Lower lobe of right lung (tissue), 2 donors: Measurements from ENCODE around the gene MED22. TPM values are rescaled to one million over a fixed set of nuclear protein-coding genes. Genes with fewer than 3 reads are reported as not detected.

Experiments used
- ATAC-seq, 2 donors: fragments of 200-7000 bp; cut with Tn5 transposase; one replicate each; pipeline ENCODE4 v1.9.1; 2020 to 2022; ENCODE audit warnings: mild to moderate bottlenecking in 2 of 2, moderate library complexity in 2 of 2
- DNase-seq: peaks from one replicate; pipeline ENCODE4 v3.0.0-alpha.2; 2020
- H3K27ac ChIP-seq: fragments of 200-600 bp; one replicate; pipeline ENCODE4 v1.8.0; 2022
- H3K27me3 ChIP-seq: fragments of 200-600 bp; one replicate; pipeline ENCODE4 v1.8.0; 2022; ENCODE audit warnings: low read depth
- H3K36me3 ChIP-seq: fragments of 200-600 bp; one replicate; pipeline ENCODE4 v1.8.0; 2022; ENCODE audit warnings: mild to moderate bottlenecking
- H3K4me1 ChIP-seq: fragments of 200-600 bp; one replicate; pipeline ENCODE4 v1.8.0; 2022
- H3K4me3 ChIP-seq: fragments of 200-600 bp; one replicate; pipeline ENCODE4 v1.8.0; 2022; ENCODE audit warnings: mild to moderate bottlenecking
- H3K9me3 ChIP-seq: fragments of 200-600 bp; one replicate; pipeline ENCODE4 v1.8.0; 2022
- CTCF ChIP-seq: fragments of 200-600 bp; IDR thresholded peaks from one replicate; pipeline ENCODE4 v1.8.0; 2022; ENCODE audit warnings: antibody characterized with exemption, mild to moderate bottlenecking
- intact Hi-C: fragments of 100-400 bp; cut with DNase I; formaldehyde crosslinking; loops from one replicate; pipeline ENCODE4 v1.11.0; 2022
- total RNA-seq: library from RNA; stranded (reverse); fragmentation: NEBNext Ultra II Directional; extraction: Animal tissue kit (Norgen Biotek cat#: 25700); gene quantifications from one replicate; pipeline ENCODE4 v1.2.1, GENCODE V29; 2021
- donor health status: DM: no; HTN: yes; CAD: no; lungs with severe emphysema.

Gene MED22
- total RNA-seq, 1 donor from 2014 or later = 24.4 TPM

GRCh38 chr9:133342570-133342969 lies 5.4 kb downstream of the MED22 start:
- Histone ChIP-seq H3K4me1 (peaks cover 30% of the 10 kb centered on the region), H3K27me3 (no peaks in the 10 kb centered on the region), H3K9me3 (no peaks in the 10 kb centered on the region), H3K27ac (peak overlapping the region; percentile 67), H3K4me3 (no peak overlapping the region), H3K36me3 (peaks cover 76% of the 10 kb centered on the region)
- TF ChIP-seq CTCF = no peak
- DNase-seq (peak; percentile 41), ATAC-seq (no peak)
- intact Hi-C loops = no loop called here

- no peaks in the 10 kb centered on the region for H3K27me3 ChIP-seq
- peak overlapping the region; percentile 67 for H3K27ac ChIP-seq
- no peak for DNase-seq
- H3K9me3 ChIP-seq = no peaks in the 10 kb centered on the region
- H3K36me3 ChIP-seq = peaks cover 76% of the 10 kb centered on the region
- ATAC-seq = no peak
- H3K4me3 ChIP-seq = no peak overlapping the region
- no peak for TF ChIP-seq CTCF
- peaks cover 29% of the 10 kb centered on the region for H3K4me1 ChIP-seq
- intact Hi-C loops = no loop called here
These were observed 5.9 kb downstream of the MED22 start for GRCh38 chr9:133342069-133342406.

GRCh38 chr9:133341369-133342068 lies 6.4 kb downstream of the MED22 start:
- TF ChIP-seq CTCF = no peak
- intact Hi-C loops = no loop called here
- H3K27ac ChIP-seq = peak overlapping the region; percentile 67
- H3K4me1 ChIP-seq = peaks cover 27% of the 10 kb centered on the region
- peaks cover 76% of the 10 kb centered on the region for H3K36me3 ChIP-seq
- no peaks in the 10 kb centered on the region for H3K9me3 ChIP-seq
- ATAC-seq (peak; percentile 72 to 80), DNase-seq (peak; percentile 83)
- peak overlapping the region; percentile 7 for H3K4me3 ChIP-seq
- H3K27me3 ChIP-seq = no peaks in the 10 kb centered on the region

- peaks cover 25% of the 10 kb centered on the region for H3K4me1 ChIP-seq
- peaks cover 72% of the 10 kb centered on the region for H3K36me3 ChIP-seq
- peak overlapping the region; percentile 7 for H3K4me3 ChIP-seq
These were observed 7.0 kb downstream of the MED22 start for GRCh38 chr9:133340916-133341315.

GRCh38 chr9:133340256-133340655 lies 7.7 kb downstream of the MED22 start:
- intact Hi-C loops = no loop called here
- H3K4me1 ChIP-seq = peaks cover 28% of the 10 kb centered on the region
- DNase-seq (no peak), ATAC-seq (no peak)
- H3K36me3 ChIP-seq = peaks cover 65% of the 10 kb centered on the region
- H3K4me3 ChIP-seq = peak overlapping the region; percentile 7
- no peak for TF ChIP-seq CTCF
- H3K27me3 ChIP-seq = no peaks in the 10 kb centered on the region
- peak overlapping the region; percentile 67 for H3K27ac ChIP-seq
- H3K9me3 ChIP-seq = no peaks in the 10 kb centered on the region

More at GRCh38 chr9:133340916-133341315, 7.0 kb downstream of the MED22 start:
- DNase-seq = no peak
- no peak for ATAC-seq
- Histone ChIP-seq H3K27me3 (no peaks in the 10 kb centered on the region), H3K9me3 (no peaks in the 10 kb centered on the region), H3K27ac (peak overlapping the region; percentile 67)
- TF ChIP-seq CTCF = no peak
- intact Hi-C loops = no loop called here
